Measurements from ENCODE around the gene SH2D7.

GRCh38 chr15:78146425-78147154, 54.2 kb downstream of the SH2D7 start:
- TF ChIP-seq EZH2 (IDR thresholded peaks at IDR 0.05; ENCODE audit: insufficient read depth, poor library complexity, severe bottlenecking) = no peak
- no peak for TF ChIP-seq EZH2phosphoT487 (IDR thresholded peaks at IDR 0.05; ENCODE audit: insufficient read depth, low read depth)

Measured in GM23248 (cell line).